ENCODE results near the gene KIAA1958. TPM values are rescaled to one million over a fixed set of nuclear protein-coding genes. Genes with fewer than 3 reads are reported as not detected.

Gene KIAA1958
- total RNA-seq, 1 donor from 2014 or later = 12.0 TPM

- H3K36me3 Mint-ChIP-seq (ENCODE audit: low read depth, unreplicated experiment) = peaks cover 21% of the 10 kb centered on the region
- no peak for FAIRE-seq
- peaks cover 21% of the 10 kb centered on the region for H3K4me1 Mint-ChIP-seq (ENCODE audit: low read depth, unreplicated experiment)
Observed at GRCh38 chr9:112494153-112494552, 7.5 kb downstream of the KIAA1958 start.

DNA sequence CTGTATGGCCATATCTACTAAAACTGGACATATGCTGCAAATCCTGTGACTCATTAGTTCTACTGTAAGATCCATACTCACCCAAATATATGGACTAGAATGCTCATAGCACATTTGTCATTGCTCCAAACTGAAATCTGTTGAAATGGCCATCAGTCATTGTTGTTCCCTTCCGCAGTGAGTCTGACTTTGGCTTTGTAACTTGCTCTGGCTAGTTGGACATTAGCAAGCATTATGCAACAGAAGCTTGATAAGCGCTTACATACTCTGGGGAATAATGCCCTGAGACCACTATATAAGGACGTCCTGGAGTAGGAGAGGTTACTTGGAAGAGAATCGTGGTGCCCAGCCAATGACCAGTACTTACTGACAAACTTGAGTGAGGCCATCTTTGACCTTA is 9.0 kb downstream of the KIAA1958 start:
- Mint-ChIP-seq H3K27ac (ENCODE audit: unreplicated experiment) (no peak overlapping the region), H3K36me3 (ENCODE audit: low read depth, unreplicated experiment) (peaks cover 21% of the 10 kb centered on the region), H3K4me3 (ENCODE audit: unreplicated experiment) (no peak overlapping the region), H3K9me3 (ENCODE audit: unreplicated experiment) (peaks cover 10% of the 10 kb centered on the region), H3K4me1 (ENCODE audit: low read depth, unreplicated experiment) (peaks cover 10% of the 10 kb centered on the region), H3K27me3 (ENCODE audit: low read depth, unreplicated experiment) (no peaks in the 10 kb centered on the region)
- no peaks in the 10 kb centered on the region for H3K9me3 ChIP-seq (ENCODE audit: insufficient read depth, low read depth, low read length)
- TF ChIP-seq, protein P1, sequence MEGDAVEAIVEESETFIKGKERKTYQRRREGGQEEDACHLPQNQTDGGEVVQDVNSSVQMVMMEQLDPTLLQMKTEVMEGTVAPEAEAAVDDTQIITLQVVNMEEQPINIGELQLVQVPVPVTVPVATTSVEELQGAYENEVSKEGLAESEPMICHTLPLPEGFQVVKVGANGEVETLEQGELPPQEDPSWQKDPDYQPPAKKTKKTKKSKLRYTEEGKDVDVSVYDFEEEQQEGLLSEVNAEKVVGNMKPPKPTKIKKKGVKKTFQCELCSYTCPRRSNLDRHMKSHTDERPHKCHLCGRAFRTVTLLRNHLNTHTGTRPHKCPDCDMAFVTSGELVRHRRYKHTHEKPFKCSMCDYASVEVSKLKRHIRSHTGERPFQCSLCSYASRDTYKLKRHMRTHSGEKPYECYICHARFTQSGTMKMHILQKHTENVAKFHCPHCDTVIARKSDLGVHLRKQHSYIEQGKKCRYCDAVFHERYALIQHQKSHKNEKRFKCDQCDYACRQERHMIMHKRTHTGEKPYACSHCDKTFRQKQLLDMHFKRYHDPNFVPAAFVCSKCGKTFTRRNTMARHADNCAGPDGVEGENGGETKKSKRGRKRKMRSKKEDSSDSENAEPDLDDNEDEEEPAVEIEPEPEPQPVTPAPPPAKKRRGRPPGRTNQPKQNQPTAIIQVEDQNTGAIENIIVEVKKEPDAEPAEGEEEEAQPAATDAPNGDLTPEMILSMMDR (IDR thresholded peaks at IDR 0.05; ENCODE audit: insufficient read depth, low read depth, low read length) = no peak
- no peak for TF ChIP-seq EZH2 (IDR thresholded peaks at IDR 0.05; ENCODE audit: insufficient read depth, low read length)
- no peak overlapping the region for H3K27ac ChIP-seq (ENCODE audit: low read depth, low read length)
- no peaks in the 10 kb centered on the region for H3K27me3 ChIP-seq (ENCODE audit: insufficient read depth, low read length)
- peaks cover 19% of the 10 kb centered on the region for H3K79me2 ChIP-seq (ENCODE audit: insufficient read depth, low read length)
- FAIRE-seq (no peak), DNase-seq (ENCODE audit: low read depth) (no peak)
- no peak overlapping the region for H2AFZ ChIP-seq (ENCODE audit: low read depth, low read length)
- no peaks in the 10 kb centered on the region for H4K20me1 ChIP-seq (ENCODE audit: insufficient read depth, low read length)
- no peak overlapping the region for H3K4me3 ChIP-seq (ENCODE audit: insufficient read depth, low read depth, low read length)
- no peaks in the 10 kb centered on the region for H3K4me1 ChIP-seq (ENCODE audit: insufficient read depth, low read length)
- H3K36me3 ChIP-seq (ENCODE audit: insufficient read depth, low read length) = no peaks in the 10 kb centered on the region
- H3K9ac ChIP-seq (ENCODE audit: low read length) = no peak overlapping the region
- no peak overlapping the region for H3K4me2 ChIP-seq (ENCODE audit: low read length)

More at GRCh38 chr9:112494153-112494552, 7.5 kb downstream of the KIAA1958 start:
- DNase-seq (ENCODE audit: low read depth) = no peak
- H3K4me1 ChIP-seq (ENCODE audit: insufficient read depth, low read length) = no peaks in the 10 kb centered on the region
- no peak overlapping the region for H3K27ac ChIP-seq (ENCODE audit: low read depth, low read length)
- no peak overlapping the region for H3K4me3 Mint-ChIP-seq (ENCODE audit: unreplicated experiment)
- H3K79me2 ChIP-seq (ENCODE audit: insufficient read depth, low read length) = peaks cover 30% of the 10 kb centered on the region
- no peaks in the 10 kb centered on the region for H3K36me3 ChIP-seq (ENCODE audit: insufficient read depth, low read length)
- no peak overlapping the region for H2AFZ ChIP-seq (ENCODE audit: low read depth, low read length)
- TF ChIP-seq EZH2 (IDR thresholded peaks at IDR 0.05; ENCODE audit: insufficient read depth, low read length) = no peak
- TF ChIP-seq, protein P1 (IDR thresholded peaks at IDR 0.05; ENCODE audit: insufficient read depth, low read depth, low read length) = no peak
- H4K20me1 ChIP-seq (ENCODE audit: insufficient read depth, low read length) = no peaks in the 10 kb centered on the region
- no peaks in the 10 kb centered on the region for H3K27me3 Mint-ChIP-seq (ENCODE audit: low read depth, unreplicated experiment)
- no peak overlapping the region for H3K9ac ChIP-seq (ENCODE audit: low read length)
- H3K27ac Mint-ChIP-seq (ENCODE audit: unreplicated experiment) = no peak overlapping the region
- H3K9me3 ChIP-seq (ENCODE audit: insufficient read depth, low read depth, low read length) = no peaks in the 10 kb centered on the region
- H3K4me3 ChIP-seq (ENCODE audit: insufficient read depth, low read depth, low read length) = no peak overlapping the region
- no peaks in the 10 kb centered on the region for H3K27me3 ChIP-seq (ENCODE audit: insufficient read depth, low read length)
- peaks cover 10% of the 10 kb centered on the region for H3K9me3 Mint-ChIP-seq (ENCODE audit: unreplicated experiment)
- H3K4me2 ChIP-seq (ENCODE audit: low read length) = no peak overlapping the region

- Mint-ChIP-seq H3K9me3 (ENCODE audit: unreplicated experiment) (peaks cover 10% of the 10 kb centered on the region), H3K27me3 (ENCODE audit: low read depth, unreplicated experiment) (no peaks in the 10 kb centered on the region), H3K4me3 (ENCODE audit: unreplicated experiment) (no peak overlapping the region), H3K4me1 (ENCODE audit: low read depth, unreplicated experiment) (peaks cover 5% of the 10 kb centered on the region), H3K36me3 (ENCODE audit: low read depth, unreplicated experiment) (peaks cover 21% of the 10 kb centered on the region), H3K27ac (ENCODE audit: unreplicated experiment) (no peak overlapping the region)
- no peaks in the 10 kb centered on the region for H3K36me3 ChIP-seq (ENCODE audit: insufficient read depth, low read length)
- DNase-seq (ENCODE audit: low read depth) = no peak
- H3K9me3 ChIP-seq (ENCODE audit: insufficient read depth, low read depth, low read length) = no peaks in the 10 kb centered on the region
- H3K27ac ChIP-seq (ENCODE audit: low read depth, low read length) = no peak overlapping the region
- H4K20me1 ChIP-seq (ENCODE audit: insufficient read depth, low read length) = no peaks in the 10 kb centered on the region
- no peak overlapping the region for H2AFZ ChIP-seq (ENCODE audit: low read depth, low read length)
- TF ChIP-seq, protein P1 (IDR thresholded peaks at IDR 0.05; ENCODE audit: insufficient read depth, low read depth, low read length) = no peak
- no peak for TF ChIP-seq EZH2 (IDR thresholded peaks at IDR 0.05; ENCODE audit: insufficient read depth, low read length)
- peaks cover 15% of the 10 kb centered on the region for H3K79me2 ChIP-seq (ENCODE audit: insufficient read depth, low read length)
- peak; percentile 32 for FAIRE-seq
- no peak overlapping the region for H3K4me2 ChIP-seq (ENCODE audit: low read length)
- H3K4me3 ChIP-seq (ENCODE audit: insufficient read depth, low read depth, low read length) = no peak overlapping the region
- no peaks in the 10 kb centered on the region for H3K4me1 ChIP-seq (ENCODE audit: insufficient read depth, low read length)
- no peak overlapping the region for H3K9ac ChIP-seq (ENCODE audit: low read length)
- H3K27me3 ChIP-seq (ENCODE audit: insufficient read depth, low read length) = no peaks in the 10 kb centered on the region
Observed at GRCh38 chr9:112496074-112496722, 9.6 kb downstream of the KIAA1958 start.

Data from astrocyte (in vitro differentiated cells and primary cell).